CD14-positive monocyte (primary cell): Measurements from ENCODE around the gene DYRK1B. TPM values are rescaled to one million over a fixed set of nuclear protein-coding genes. Genes with fewer than 3 reads are reported as not detected.

ENCODE experiments used
- DNase-seq, 3 donors: peaks; one replicate each; pipeline ENCODE4 v3.0.0-alpha.2; 2011 to 2022
- H2AFZ ChIP-seq: 2 replicates; pipeline ENCODE4 v1.6.0; 2012; ENCODE audit warnings: mild to moderate bottlenecking, low read depth, low read length, inconsistent platforms; ENCODE audit not compliant: insufficient read depth, poor library complexity, severe bottlenecking
- H3K27ac ChIP-seq, 2 donors: 1 replicate in 1 of 2; 2 replicates in 1 of 2; pipeline ENCODE4 v1.5.1; 2012 to 2013; ENCODE audit warnings: low read length in 2 of 2, control low read depth in 1 of 2, inconsistent platforms in 1 of 2, low read depth in 1 of 2, mild to moderate bottlenecking in 1 of 2
- H3K27me3 ChIP-seq, 2 donors: one replicate each; pipeline versions ENCODE4 v1.6.0 to v1.6.1; 2011 to 2013; ENCODE audit warnings: low read length in 2 of 2; ENCODE audit not compliant: control insufficient read depth in 2 of 2, insufficient read depth in 2 of 2
- H3K36me3 ChIP-seq, 2 donors: replicated peaks in 1 of 2; 1 replicate in 1 of 2; 2 replicates in 1 of 2; pipeline versions ENCODE4 v1.5.1 to v1.6.1; 2012 to 2013; ENCODE audit warnings: low read length in 2 of 2, control low read depth in 1 of 2, inconsistent platforms in 1 of 2, mild to moderate bottlenecking in 1 of 2; ENCODE audit not compliant: insufficient read depth in 2 of 2, control insufficient read depth in 1 of 2
- H3K4me1 ChIP-seq, 2 donors: 1 replicate in 1 of 2; 2 replicates in 1 of 2; pipeline versions ENCODE4 v1.5.1 to v1.6.1; 2012 to 2013; ENCODE audit warnings: low read length in 2 of 2, control low read depth in 1 of 2, inconsistent platforms in 1 of 2, mild to moderate bottlenecking in 1 of 2, moderate library complexity in 1 of 2; ENCODE audit not compliant: insufficient read depth in 2 of 2, control insufficient read depth in 1 of 2
- H3K4me2 ChIP-seq: replicated peaks from 2 replicates; pipeline ENCODE3; 2012; ENCODE audit warnings: low read length, moderate library complexity, mild to moderate bottlenecking; ENCODE audit not compliant: poor library complexity, severe bottlenecking; ENCODE audit errors: extremely low read depth
- H3K4me3 ChIP-seq, 3 experiments: fragments of 200-600 bp in 1 of 3; sonication (generic) in 1 of 3; replicated peaks in 1 of 3; 1 replicate in 2 of 3; 2 replicates in 1 of 3; pipeline ENCODE4 v1.5.1; 2011 to 2013; ENCODE audit warnings: low read length in 3 of 3, mild to moderate bottlenecking in 3 of 3, control low read depth in 2 of 3, low read depth in 2 of 3, inconsistent platforms in 1 of 3, moderate library complexity in 1 of 3
- H3K79me2 ChIP-seq: 2 replicates; pipeline ENCODE4 v1.6.0; 2012; ENCODE audit warnings: mild to moderate bottlenecking, control low read depth, inconsistent platforms, low read length, moderate library complexity; ENCODE audit not compliant: insufficient read depth
- H3K9ac ChIP-seq: 2 replicates; pipeline ENCODE4 v1.6.0; 2017; ENCODE audit warnings: low read length, mild to moderate bottlenecking; ENCODE audit not compliant: insufficient read depth, poor library complexity, severe bottlenecking
- H3K9me3 ChIP-seq, 2 donors: replicated peaks in 1 of 2; 1 replicate in 1 of 2; 2 replicates in 1 of 2; pipeline versions ENCODE4 v1.5.1 to v1.6.1; 2012 to 2013; ENCODE audit warnings: low read length in 2 of 2, control low read depth in 1 of 2; ENCODE audit not compliant: control insufficient read depth in 1 of 2, insufficient read depth in 1 of 2
- H4K20me1 ChIP-seq: 2 replicates; pipeline ENCODE4 v1.6.0; 2012; ENCODE audit warnings: mild to moderate bottlenecking, low read length, control low read depth, moderate library complexity; ENCODE audit not compliant: insufficient read depth
- H3K27ac Mint-ChIP-seq, 7 donors: one replicate each; pipeline ENCODE4 v1.8.0; 2020; ENCODE audit warnings: mild to moderate bottlenecking in 7 of 7, mixed read lengths in 7 of 7, moderate library complexity in 6 of 7, inconsistent platforms in 2 of 7
- H3K27me3 Mint-ChIP-seq, 3 donors: one replicate each; pipeline ENCODE4 v1.8.0; 2021 to 2022; ENCODE audit warnings: low read depth in 3 of 3, mild to moderate bottlenecking in 3 of 3, mixed read lengths in 3 of 3, moderate library complexity in 3 of 3, inconsistent platforms in 1 of 3
- H3K36me3 Mint-ChIP-seq, 2 donors: one replicate each; pipeline ENCODE4 v1.8.0; 2020; ENCODE audit warnings: mixed read lengths in 2 of 2, inconsistent platforms in 1 of 2, mild to moderate bottlenecking in 1 of 2
- H3K4me1 Mint-ChIP-seq: one replicate; pipeline ENCODE4 v1.8.0; 2020; ENCODE audit warnings: mild to moderate bottlenecking, mixed read lengths
- H3K4me3 Mint-ChIP-seq, 2 donors: one replicate each; pipeline ENCODE4 v1.8.0; 2020; ENCODE audit warnings: mild to moderate bottlenecking in 2 of 2, mixed read lengths in 2 of 2, moderate library complexity in 1 of 2
- H3K9me3 Mint-ChIP-seq, 7 donors: one replicate each; pipeline ENCODE4 v1.8.0; 2020 to 2022; ENCODE audit warnings: mixed read lengths in 7 of 7, mild to moderate bottlenecking in 6 of 7, moderate library complexity in 6 of 7, inconsistent platforms in 2 of 7
- WGBS: methylation state at CpG from one replicate; pipeline ENCODE4 v1.1.5; 2013; ENCODE audit warnings: missing lambda C conversion rate; ENCODE audit not compliant: insufficient coverage; 5-methylcytosine and 5-hydroxymethylcytosine counted together
- intact Hi-C, 2 donors: fragments of 100-400 bp; cut with micrococcal nuclease; formaldehyde crosslinking; loops; one replicate each; pipeline versions ENCODE4 v1.15.0 to v1.15.1; 2023
- polyA plus RNA-seq, 3 donors: library from polyadenylated mRNA; depleted of rRNA in 1 of 3; unstranded in 2 of 3; stranded (reverse) in 1 of 3; fragments of 300-500 nt in 2 of 3; fragments of >200 nt in 1 of 3; fragmentation: Illumina TruSeq in 2 of 3; gene quantifications; 1 replicate in 2 of 3; 2 replicates in 1 of 3; pipeline ENCODE4 v1.2.3, GENCODE V29; 2012 to 2021
- TF ChIP-seq, protein P1 (sequence below): fragments of 200-600 bp; IDR thresholded peaks from one replicate; pipeline ENCODE4 v1.8.0; 2022; ENCODE audit warnings: antibody characterized with exemption, mild to moderate bottlenecking

The DYRK1B gene
- polyA plus RNA-seq, 3 donors, result 4.2 to 13.6 (median 6.5) TPM

DNA sequence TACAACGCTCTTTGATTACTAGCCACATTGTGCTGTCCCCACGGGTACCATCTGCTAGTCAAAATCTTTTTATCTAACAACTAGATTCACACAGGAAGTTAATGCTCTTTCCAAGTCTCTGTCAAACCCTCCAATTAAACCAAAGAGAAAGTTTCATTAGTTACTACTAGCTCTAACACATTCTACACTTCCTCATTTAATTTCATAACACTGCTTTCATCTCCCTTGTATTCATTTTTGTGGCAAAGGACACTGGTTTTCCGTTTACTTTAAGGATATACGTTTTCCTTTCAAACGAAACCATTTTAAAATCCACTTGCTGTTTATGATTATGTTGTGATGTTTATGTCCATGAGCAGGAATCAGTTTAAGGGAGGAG is 5.3 kb downstream of the DYRK1B start:
- peaks cover 39 to 53% of the 10 kb centered on the region in 2 donors for H3K4me1 ChIP-seq
- H3K36me3 ChIP-seq, result peaks cover 38 to 58% of the 10 kb centered on the region in 2 donors
- H3K79me2 ChIP-seq, result peaks cover 15% of the 10 kb centered on the region
- no peak for DNase-seq
- Mint-ChIP-seq H3K4me1 (peaks cover 36% of the 10 kb centered on the region), H3K36me3 (peaks cover 37 to 60% of the 10 kb centered on the region in 2 donors), H3K4me3 (no peak overlapping the region), H3K9me3 (no peaks in the 10 kb centered on the region), H3K27me3 (peaks cover 0 to 1% (median 0%) of the 10 kb centered on the region in 3 donors), H3K27ac (peak overlapping the region; percentile 71 to 84 (median 76))
- H2AFZ ChIP-seq, result no peak overlapping the region
- H3K4me3 ChIP-seq, result no peak overlapping the region
- 38% methylated on average over 2 of the region's 5 CpGs for WGBS
- intact Hi-C loops, result no loop called here
- H3K27me3 ChIP-seq, result no peaks in the 10 kb centered on the region
- peaks cover 20% of the 10 kb centered on the region for H4K20me1 ChIP-seq
- peak overlapping the region; percentile 24 for H3K4me2 ChIP-seq
- TF ChIP-seq, protein P1, sequence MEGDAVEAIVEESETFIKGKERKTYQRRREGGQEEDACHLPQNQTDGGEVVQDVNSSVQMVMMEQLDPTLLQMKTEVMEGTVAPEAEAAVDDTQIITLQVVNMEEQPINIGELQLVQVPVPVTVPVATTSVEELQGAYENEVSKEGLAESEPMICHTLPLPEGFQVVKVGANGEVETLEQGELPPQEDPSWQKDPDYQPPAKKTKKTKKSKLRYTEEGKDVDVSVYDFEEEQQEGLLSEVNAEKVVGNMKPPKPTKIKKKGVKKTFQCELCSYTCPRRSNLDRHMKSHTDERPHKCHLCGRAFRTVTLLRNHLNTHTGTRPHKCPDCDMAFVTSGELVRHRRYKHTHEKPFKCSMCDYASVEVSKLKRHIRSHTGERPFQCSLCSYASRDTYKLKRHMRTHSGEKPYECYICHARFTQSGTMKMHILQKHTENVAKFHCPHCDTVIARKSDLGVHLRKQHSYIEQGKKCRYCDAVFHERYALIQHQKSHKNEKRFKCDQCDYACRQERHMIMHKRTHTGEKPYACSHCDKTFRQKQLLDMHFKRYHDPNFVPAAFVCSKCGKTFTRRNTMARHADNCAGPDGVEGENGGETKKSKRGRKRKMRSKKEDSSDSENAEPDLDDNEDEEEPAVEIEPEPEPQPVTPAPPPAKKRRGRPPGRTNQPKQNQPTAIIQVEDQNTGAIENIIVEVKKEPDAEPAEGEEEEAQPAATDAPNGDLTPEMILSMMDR, result no peak
- peak overlapping the region; percentile 31 to 73 for H3K27ac ChIP-seq
- H3K9me3 ChIP-seq, result no peaks in the 10 kb centered on the region
- H3K9ac ChIP-seq, result no peak overlapping the region

DNA sequence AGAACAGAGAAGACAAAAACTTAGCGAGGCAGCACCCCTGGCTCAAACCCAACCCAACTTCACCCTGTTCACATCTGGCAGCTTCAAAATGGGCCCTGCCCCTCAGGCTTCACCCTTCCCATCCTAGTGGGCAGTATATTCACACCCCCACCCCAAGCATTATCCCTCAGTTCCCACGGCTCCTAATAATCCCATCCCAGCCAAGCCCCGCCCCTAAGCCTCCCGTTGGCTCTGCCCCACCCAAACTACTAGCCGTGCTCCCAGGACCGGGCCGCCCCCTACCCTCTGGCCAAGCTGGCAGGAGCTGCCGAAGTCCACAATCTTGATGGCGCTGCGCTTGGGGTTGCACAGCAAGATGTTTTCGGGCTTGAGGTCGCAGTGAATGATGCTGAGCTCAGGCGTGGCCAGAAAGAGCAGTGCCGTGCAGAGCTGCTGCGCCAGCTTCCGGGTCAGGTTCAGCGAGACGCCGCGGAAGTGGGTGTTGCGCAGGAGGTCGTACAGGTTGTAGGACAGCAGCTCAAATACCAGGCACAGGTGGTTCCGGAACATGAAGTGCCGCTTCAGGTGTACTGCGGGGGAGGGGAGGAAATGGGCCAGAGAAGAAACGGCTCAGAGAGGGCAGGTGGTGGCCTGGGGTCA is 5.8 kb downstream of the DYRK1B start:
- Mint-ChIP-seq H3K36me3 (peaks cover 37 to 60% of the 10 kb centered on the region in 2 donors), H3K27ac (peak overlapping the region; percentile 71 to 84 (median 76)), H3K4me3 (no peak overlapping the region), H3K9me3 (no peaks in the 10 kb centered on the region), H3K4me1 (peaks cover 36% of the 10 kb centered on the region), H3K27me3 (peaks cover 0 to 1% (median 0%) of the 10 kb centered on the region in 3 donors)
- H3K79me2 ChIP-seq, result peaks cover 11% of the 10 kb centered on the region
- no peak for DNase-seq
- H3K4me3 ChIP-seq, result no peak overlapping the region
- 94% methylated on average over 20 of the region's 26 CpGs for WGBS
- H4K20me1 ChIP-seq, result peaks cover 15% of the 10 kb centered on the region
- H3K27ac ChIP-seq, result peak overlapping the region; percentile 31 to 73
- no peaks in the 10 kb centered on the region for H3K9me3 ChIP-seq
- intact Hi-C loops, result no loop called here
- no peak overlapping the region for H3K9ac ChIP-seq
- H2AFZ ChIP-seq, result no peak overlapping the region
- peaks cover 38 to 58% of the 10 kb centered on the region in 2 donors for H3K36me3 ChIP-seq
- peak overlapping the region; percentile 24 for H3K4me2 ChIP-seq
- TF ChIP-seq, protein P1, result no peak
- H3K27me3 ChIP-seq, result no peaks in the 10 kb centered on the region
- peaks cover 41 to 55% of the 10 kb centered on the region in 2 donors for H3K4me1 ChIP-seq
